WTC11 (cell line): Measurements from ENCODE around the gene GALNT2. TPM values are rescaled to one million over a fixed set of nuclear protein-coding genes. Genes with fewer than 3 reads are reported as not detected.

Experiments used
- ATAC-seq: fragments of 200-7000 bp; cut with Tn5 transposase; 2 replicates; pipeline ENCODE4 v1.10.0; 2021; ENCODE audit warnings: mild to moderate bottlenecking, moderate library complexity
- CTCF ChIA-PET: fragments of 300-600 bp; sonication (Branson Sonifier 250); formaldehyde crosslinking; loops from one replicate; lab custom pipeline; 2021; ENCODE audit warnings: antibody characterized with exemption; lab: Charles Lee
- POLR2A ChIA-PET: fragments of 350-600 bp; sonication (Branson Sonifier 250); formaldehyde crosslinking; loops from one replicate; lab custom pipeline; 2021; ENCODE audit warnings: antibody characterized with exemption; lab: Charles Lee
- DNase-seq: peaks from one replicate; pipeline ENCODE4 v3.0.0; 2021; ENCODE audit warnings: low spot score
- H3K27ac Mint-ChIP-seq: 2 replicates; pipeline ENCODE4 v1.8.0; 2021; ENCODE audit warnings: mixed read lengths
- H3K27me3 Mint-ChIP-seq: 2 replicates; pipeline ENCODE4 v1.8.0; 2021; ENCODE audit warnings: low read depth, mild to moderate bottlenecking, moderate library complexity, mixed read lengths
- H3K36me3 Mint-ChIP-seq: 2 replicates; pipeline ENCODE4 v1.8.0; 2021; ENCODE audit warnings: mixed read lengths
- H3K4me1 Mint-ChIP-seq: 2 replicates; pipeline ENCODE4 v1.8.0; 2022; ENCODE audit warnings: mixed read lengths
- H3K4me3 Mint-ChIP-seq: 2 replicates; pipeline ENCODE4 v1.8.0; 2021; ENCODE audit warnings: mild to moderate bottlenecking, moderate library complexity, mixed read lengths
- H3K9me3 Mint-ChIP-seq: 2 replicates; pipeline ENCODE4 v1.8.0; 2021; ENCODE audit warnings: mixed read lengths
- AR ChIP-seq: fragments of 250-450 bp; sonication (Bioruptor Pico); IDR thresholded peaks from 2 replicates; pipeline ENCODE4 v1.9.0; 2021; ENCODE audit warnings: mild to moderate bottlenecking
- CBFB ChIP-seq: sonication (generic); formaldehyde crosslinking; IDR thresholded peaks from 2 replicates; pipeline ENCODE4 v1.8.1; 2022; ENCODE audit warnings: mild to moderate bottlenecking, low read depth, missing genetic modification reagents
- E2F5 ChIP-seq: sonication (generic); formaldehyde crosslinking; IDR thresholded peaks from 2 replicates; pipeline ENCODE4 v1.8.1; 2022; ENCODE audit warnings: mild to moderate bottlenecking, moderate library complexity, missing genetic modification reagents
- EMX1 ChIP-seq: fragments of 250-450 bp; sonication (Bioruptor Pico); IDR thresholded peaks from 2 replicates; pipeline ENCODE4 v1.8.0; 2021; ENCODE audit warnings: mild to moderate bottlenecking
- ESRRA ChIP-seq: sonication (generic); formaldehyde crosslinking; IDR thresholded peaks from 2 replicates; pipeline ENCODE4 v1.8.1; 2022; ENCODE audit warnings: mild to moderate bottlenecking, missing genetic modification reagents, borderline replicate concordance
- FOXP4 ChIP-seq: sonication (generic); formaldehyde crosslinking; IDR thresholded peaks from 2 replicates; pipeline ENCODE4 v1.8.0; 2022; ENCODE audit warnings: mild to moderate bottlenecking, missing genetic modification reagents
- JAZF1 ChIP-seq: fragments of 250-450 bp; sonication (Bioruptor Pico); IDR thresholded peaks from 2 replicates; pipeline ENCODE4 v1.9.0; 2021; ENCODE audit warnings: moderate library complexity, mild to moderate bottlenecking, inconsistent platforms
- NFATC4 ChIP-seq: fragments of 250-450 bp; sonication (Bioruptor Pico); IDR thresholded peaks from 2 replicates; pipeline ENCODE4 v1.9.0; 2021; ENCODE audit warnings: mild to moderate bottlenecking
- NR1H2 ChIP-seq: sonication (generic); formaldehyde crosslinking; IDR thresholded peaks from 2 replicates; pipeline ENCODE4 v1.9.0; 2021; ENCODE audit warnings: mild to moderate bottlenecking, moderate library complexity, missing genetic modification reagents
- NR2C2 ChIP-seq: sonication (generic); formaldehyde crosslinking; IDR thresholded peaks from 2 replicates; pipeline ENCODE4 v1.8.0; 2022; ENCODE audit warnings: mild to moderate bottlenecking, missing genetic modification reagents
- PRDM15 ChIP-seq: sonication (generic); formaldehyde crosslinking; IDR thresholded peaks from 2 replicates; pipeline ENCODE4 v1.8.0; 2022; ENCODE audit warnings: missing genetic modification reagents
- PRRX2 ChIP-seq: fragments of 250-450 bp; sonication (Bioruptor Pico); IDR thresholded peaks from 2 replicates; pipeline ENCODE4 v1.8.0; 2021; ENCODE audit warnings: mild to moderate bottlenecking
- SMAD4 ChIP-seq: sonication (generic); formaldehyde crosslinking; IDR thresholded peaks from 2 replicates; pipeline ENCODE4 v1.8.0; 2022; ENCODE audit warnings: mild to moderate bottlenecking, missing genetic modification reagents
- TEAD4 ChIP-seq: sonication (generic); formaldehyde crosslinking; IDR thresholded peaks from 2 replicates; pipeline ENCODE4 v1.8.0; 2022; ENCODE audit warnings: mild to moderate bottlenecking, missing genetic modification reagents
- USF1 ChIP-seq: sonication (generic); formaldehyde crosslinking; IDR thresholded peaks from 2 replicates; pipeline ENCODE4 v1.8.0; 2022; ENCODE audit warnings: mild to moderate bottlenecking, missing genetic modification reagents
- ZNF121 ChIP-seq: sonication (generic); formaldehyde crosslinking; IDR thresholded peaks from 2 replicates; pipeline ENCODE4 v1.8.0; 2023; ENCODE audit warnings: missing genetic modification reagents
- ZNF138 ChIP-seq: sonication (generic); formaldehyde crosslinking; conservative IDR thresholded peaks from 2 replicates; pipeline ENCODE4 v1.8.1; 2022; ENCODE audit warnings: mild to moderate bottlenecking, moderate library complexity, missing genetic modification reagents
- ZNF396 ChIP-seq: fragments of 250-450 bp; sonication (Bioruptor Pico); IDR thresholded peaks from 2 replicates; pipeline ENCODE4 v1.8.0; 2021; ENCODE audit warnings: mild to moderate bottlenecking, moderate library complexity, borderline replicate concordance
- ZNF512 ChIP-seq: sonication (generic); formaldehyde crosslinking; IDR thresholded peaks from 2 replicates; pipeline ENCODE4 v1.8.1; 2022; ENCODE audit warnings: missing genetic modification reagents, borderline replicate concordance
- total RNA-seq: library from RNA; stranded (reverse); gene quantifications from 3 replicates; pipeline ENCODE4 v1.2.3, GENCODE V29; 2021

The GALNT2 gene
- total RNA-seq, 1 experiment from 2014 or later = 74.8 TPM

GRCh38 chr1:230286890-230287269, 219.8 kb downstream of the GALNT2 start (continued):
- TF ChIP-seq ZNF396 (CRISPR knock-in tag) (no peak), USF1 (CRISPR knock-in tag) (no peak)

GRCh38 chr1:230287674-230288315, 220.8 kb downstream of the GALNT2 start:
- H3K4me3 Mint-ChIP-seq = no peak overlapping the region
- no peak for DNase-seq
- ATAC-seq = no peak
- H3K4me1 Mint-ChIP-seq = peaks cover 28% of the 10 kb centered on the region
- ChIA-PET POLR2A (no interaction called here), CTCF (interaction anchor here (2.6 kb wide), 1 partner anchor 10 kb away, joined by 9 read pairs; no protein-coding TSS in a partner anchor)
- peak overlapping the region; percentile 11; the same call in 1 of the 2 replicates for H3K27ac Mint-ChIP-seq
- no peaks in the 10 kb centered on the region for H3K9me3 Mint-ChIP-seq
- TF ChIP-seq ZNF121 (CRISPR knock-in tag) (no peak), ZNF138 (CRISPR knock-in tag) (no peak), JAZF1 (CRISPR knock-in tag) (no peak), NR1H2 (no peak), NFATC4 (CRISPR knock-in tag) (no peak)
- H3K27me3 Mint-ChIP-seq = peaks cover 3% of the 10 kb centered on the region; the same call in 1 of the 2 replicates
- no peaks in the 10 kb centered on the region for H3K36me3 Mint-ChIP-seq

GRCh38 chr1:230288641-230289349, 221.8 kb downstream of the GALNT2 start:
- Mint-ChIP-seq H3K27me3 (peaks cover 3% of the 10 kb centered on the region; the same call in 1 of the 2 replicates), H3K4me1 (peaks cover 33% of the 10 kb centered on the region), H3K36me3 (no peaks in the 10 kb centered on the region), H3K9me3 (no peaks in the 10 kb centered on the region), H3K27ac (no peak overlapping the region), H3K4me3 (no peak overlapping the region)
- POLR2A ChIA-PET = no interaction called here
- no peak for ATAC-seq
- CTCF ChIA-PET = interaction anchor here (2.6 kb wide), 1 partner anchor 11 kb away, joined by 9 read pairs; no protein-coding TSS in a partner anchor
- no peak for DNase-seq
- TF ChIP-seq EMX1 (no peak), NR2C2 (CRISPR knock-in tag) (no peak), ESRRA (no peak), TEAD4 (CRISPR knock-in tag) (no peak), E2F5 (CRISPR knock-in tag) (no peak), AR (CRISPR knock-in tag) (no peak), PRRX2 (CRISPR knock-in tag) (no peak), CBFB (CRISPR knock-in tag) (no peak), ZNF512 (CRISPR knock-in tag) (no peak), FOXP4 (CRISPR knock-in tag) (no peak), SMAD4 (CRISPR knock-in tag) (no peak), PRDM15 (CRISPR knock-in tag) (no peak)
